Neural progenitor cell (in vitro differentiated cells): ENCODE measurements around the gene MT1E.

ENCODE experiments used
- EZH2 ChIP-seq: fragments of 200-600 bp; sonication (generic); IDR thresholded peaks from 2 replicates; pipeline ENCODE4 v1.6.1; 2017; ENCODE audit warnings: antibody characterized with exemption, mild to moderate bottlenecking, moderate library complexity
- EZH2phosphoT487 ChIP-seq: fragments of 200-600 bp; sonication (generic); IDR thresholded peaks from 2 replicates; pipeline ENCODE4 v1.6.1; 2017; ENCODE audit warnings: antibody characterized with exemption
- TF ChIP-seq, protein P1 (sequence below): fragments of 200-600 bp; sonication (generic); IDR thresholded peaks from 2 replicates; pipeline ENCODE4 v1.5.1; 2017; ENCODE audit warnings: antibody characterized with exemption, mild to moderate bottlenecking

DNA sequence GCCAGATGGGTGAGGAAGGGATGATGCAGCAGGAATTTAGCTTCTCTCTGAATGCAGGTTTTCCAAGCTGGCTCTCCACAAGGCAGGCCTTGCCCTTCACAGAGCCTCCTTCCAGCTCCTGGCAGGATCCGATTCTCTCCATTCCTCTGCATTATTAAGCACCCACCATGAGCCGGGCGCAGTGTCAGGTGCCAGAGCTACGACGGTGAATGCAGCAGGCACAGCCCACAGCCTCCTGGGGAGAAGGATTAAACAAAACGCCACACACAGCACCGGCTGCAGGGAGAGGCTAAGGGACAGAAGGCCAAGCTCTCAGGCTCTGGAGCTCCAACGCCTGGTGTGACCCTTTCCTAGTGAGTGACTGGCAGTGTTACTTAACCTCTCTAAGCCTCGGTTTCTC is 24.3 kb upstream of the MT1E start:
- TF ChIP-seq, protein P1, sequence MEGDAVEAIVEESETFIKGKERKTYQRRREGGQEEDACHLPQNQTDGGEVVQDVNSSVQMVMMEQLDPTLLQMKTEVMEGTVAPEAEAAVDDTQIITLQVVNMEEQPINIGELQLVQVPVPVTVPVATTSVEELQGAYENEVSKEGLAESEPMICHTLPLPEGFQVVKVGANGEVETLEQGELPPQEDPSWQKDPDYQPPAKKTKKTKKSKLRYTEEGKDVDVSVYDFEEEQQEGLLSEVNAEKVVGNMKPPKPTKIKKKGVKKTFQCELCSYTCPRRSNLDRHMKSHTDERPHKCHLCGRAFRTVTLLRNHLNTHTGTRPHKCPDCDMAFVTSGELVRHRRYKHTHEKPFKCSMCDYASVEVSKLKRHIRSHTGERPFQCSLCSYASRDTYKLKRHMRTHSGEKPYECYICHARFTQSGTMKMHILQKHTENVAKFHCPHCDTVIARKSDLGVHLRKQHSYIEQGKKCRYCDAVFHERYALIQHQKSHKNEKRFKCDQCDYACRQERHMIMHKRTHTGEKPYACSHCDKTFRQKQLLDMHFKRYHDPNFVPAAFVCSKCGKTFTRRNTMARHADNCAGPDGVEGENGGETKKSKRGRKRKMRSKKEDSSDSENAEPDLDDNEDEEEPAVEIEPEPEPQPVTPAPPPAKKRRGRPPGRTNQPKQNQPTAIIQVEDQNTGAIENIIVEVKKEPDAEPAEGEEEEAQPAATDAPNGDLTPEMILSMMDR = no peak
- TF ChIP-seq EZH2phosphoT487 (no peak), EZH2 (no peak)
